Stimulated activated CD4-positive, alpha-beta T cell treated with anti-CD3 and anti-CD28 coated beads, Interleukin-2, amount 100 ng/mL, for 48 hours (primary cell): ENCODE data around the gene TLK1.

Experiments
- DNase-seq, 2 donors: peaks; one replicate each; pipeline ENCODE4 v3.0.0-alpha.2; 2020

Gene TLK1

GRCh38 chr2:170953941-170954340, 206.8 kb downstream of the TLK1 start:
- no peak for DNase-seq

- DNase-seq: no peak
Measured at GRCh38 chr2:170950221-170950761, 210.4 kb downstream of the TLK1 start.

- no peak for DNase-seq
Measured at GRCh38 chr2:170949415-170949814, 211.3 kb downstream of the TLK1 start.

GRCh38 chr2:170944545-170944944, 216.1 kb downstream of the TLK1 start:
- DNase-seq: no peak

GRCh38 chr2:170943596-170943995, 217.1 kb downstream of the TLK1 start:
- no peak for DNase-seq

- no peak for DNase-seq
Measured at GRCh38 chr2:170943041-170943440, 217.7 kb downstream of the TLK1 start.

- DNase-seq: no peak
Measured at GRCh38 chr2:170942615-170943014, 218.1 kb downstream of the TLK1 start.
